Progenitor cell of endocrine pancreas (in vitro differentiated cells): ENCODE results near the gene SRRM2. TPM values are rescaled to one million over a fixed set of nuclear protein-coding genes. Genes with fewer than 3 reads are reported as not detected.

Experiments
- DNase-seq: peaks from one replicate; pipeline ENCODE4 v3.0.0; 2021; ENCODE audit warnings: low spot score; ENCODE audit not compliant: unreplicated experiment
- H3K27ac Mint-ChIP-seq: 2 replicates; pipeline ENCODE4 v1.8.0; 2021; ENCODE audit warnings: mild to moderate bottlenecking, moderate library complexity, mixed read lengths
- H3K27me3 Mint-ChIP-seq: 2 replicates; pipeline ENCODE4 v1.8.0; 2021; ENCODE audit warnings: mixed read lengths
- H3K36me3 Mint-ChIP-seq: 2 replicates; pipeline ENCODE4 v1.8.0; 2022; ENCODE audit warnings: mixed read lengths; ENCODE audit not compliant: insufficient read depth
- H3K4me1 Mint-ChIP-seq: 2 replicates; pipeline ENCODE4 v1.8.0; 2021; ENCODE audit warnings: low read depth, mixed read lengths
- H3K4me3 Mint-ChIP-seq: 2 replicates; pipeline ENCODE4 v1.8.0; 2021; ENCODE audit warnings: low read depth, mild to moderate bottlenecking, moderate library complexity, mixed read lengths
- H3K9me3 Mint-ChIP-seq: 2 replicates; pipeline ENCODE4 v1.8.0; 2021; ENCODE audit warnings: low read depth, mixed read lengths
- total RNA-seq: library from RNA; stranded (reverse); gene quantifications from 2 replicates; pipeline ENCODE4 v1.2.1, GENCODE V29; 2021
- TF ChIP-seq, protein P1 (sequence below): fragments of 200-600 bp; sonication (generic); IDR thresholded peaks from one replicate; pipeline ENCODE4 v1.5.0; 2021; ENCODE audit warnings: antibody characterized with exemption, mild to moderate bottlenecking; ENCODE audit not compliant: unreplicated experiment

SRRM2 gene
- total RNA-seq, 1 donor from 2014 or later, result 817 TPM

- Mint-ChIP-seq H3K9me3 (no peaks in the 10 kb centered on the region), H3K27ac (no peak overlapping the region), H3K36me3 (no peaks in the 10 kb centered on the region), H3K4me3 (no peak overlapping the region), H3K4me1 (no peaks in the 10 kb centered on the region), H3K27me3 (peaks cover 12% of the 10 kb centered on the region)
- no peak for DNase-seq
- TF ChIP-seq, protein P1, sequence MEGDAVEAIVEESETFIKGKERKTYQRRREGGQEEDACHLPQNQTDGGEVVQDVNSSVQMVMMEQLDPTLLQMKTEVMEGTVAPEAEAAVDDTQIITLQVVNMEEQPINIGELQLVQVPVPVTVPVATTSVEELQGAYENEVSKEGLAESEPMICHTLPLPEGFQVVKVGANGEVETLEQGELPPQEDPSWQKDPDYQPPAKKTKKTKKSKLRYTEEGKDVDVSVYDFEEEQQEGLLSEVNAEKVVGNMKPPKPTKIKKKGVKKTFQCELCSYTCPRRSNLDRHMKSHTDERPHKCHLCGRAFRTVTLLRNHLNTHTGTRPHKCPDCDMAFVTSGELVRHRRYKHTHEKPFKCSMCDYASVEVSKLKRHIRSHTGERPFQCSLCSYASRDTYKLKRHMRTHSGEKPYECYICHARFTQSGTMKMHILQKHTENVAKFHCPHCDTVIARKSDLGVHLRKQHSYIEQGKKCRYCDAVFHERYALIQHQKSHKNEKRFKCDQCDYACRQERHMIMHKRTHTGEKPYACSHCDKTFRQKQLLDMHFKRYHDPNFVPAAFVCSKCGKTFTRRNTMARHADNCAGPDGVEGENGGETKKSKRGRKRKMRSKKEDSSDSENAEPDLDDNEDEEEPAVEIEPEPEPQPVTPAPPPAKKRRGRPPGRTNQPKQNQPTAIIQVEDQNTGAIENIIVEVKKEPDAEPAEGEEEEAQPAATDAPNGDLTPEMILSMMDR, result no peak
Observed at GRCh38 chr16:2715966-2716885, 36.2 kb upstream of the SRRM2 start.

DNA sequence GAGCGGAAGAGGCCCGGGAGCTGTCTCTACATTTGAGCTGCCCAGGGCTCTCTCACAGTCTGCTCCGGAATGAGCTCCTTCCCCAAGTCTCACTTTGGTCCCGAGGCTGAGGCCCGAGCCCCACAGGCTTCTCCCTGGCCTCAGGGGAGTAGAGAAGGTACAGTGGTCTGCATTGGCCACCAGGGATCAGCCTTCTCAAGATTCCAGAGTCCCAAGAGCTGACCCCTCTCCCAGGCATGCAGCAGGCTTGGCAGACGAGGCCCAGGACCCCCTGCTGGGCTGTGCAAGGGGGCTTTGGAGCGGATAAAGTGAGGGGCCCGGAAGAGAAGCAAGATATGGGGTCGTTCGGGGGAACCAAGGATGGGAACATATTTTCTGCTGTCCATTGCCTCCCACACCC lies 35.5 kb upstream of the SRRM2 start:
- Mint-ChIP-seq H3K4me3 (no peak overlapping the region), H3K4me1 (no peaks in the 10 kb centered on the region), H3K27me3 (peaks cover 12% of the 10 kb centered on the region), H3K9me3 (no peaks in the 10 kb centered on the region), H3K36me3 (no peaks in the 10 kb centered on the region), H3K27ac (no peak overlapping the region)
- no peak for DNase-seq
- TF ChIP-seq, protein P1, result no peak

DNA sequence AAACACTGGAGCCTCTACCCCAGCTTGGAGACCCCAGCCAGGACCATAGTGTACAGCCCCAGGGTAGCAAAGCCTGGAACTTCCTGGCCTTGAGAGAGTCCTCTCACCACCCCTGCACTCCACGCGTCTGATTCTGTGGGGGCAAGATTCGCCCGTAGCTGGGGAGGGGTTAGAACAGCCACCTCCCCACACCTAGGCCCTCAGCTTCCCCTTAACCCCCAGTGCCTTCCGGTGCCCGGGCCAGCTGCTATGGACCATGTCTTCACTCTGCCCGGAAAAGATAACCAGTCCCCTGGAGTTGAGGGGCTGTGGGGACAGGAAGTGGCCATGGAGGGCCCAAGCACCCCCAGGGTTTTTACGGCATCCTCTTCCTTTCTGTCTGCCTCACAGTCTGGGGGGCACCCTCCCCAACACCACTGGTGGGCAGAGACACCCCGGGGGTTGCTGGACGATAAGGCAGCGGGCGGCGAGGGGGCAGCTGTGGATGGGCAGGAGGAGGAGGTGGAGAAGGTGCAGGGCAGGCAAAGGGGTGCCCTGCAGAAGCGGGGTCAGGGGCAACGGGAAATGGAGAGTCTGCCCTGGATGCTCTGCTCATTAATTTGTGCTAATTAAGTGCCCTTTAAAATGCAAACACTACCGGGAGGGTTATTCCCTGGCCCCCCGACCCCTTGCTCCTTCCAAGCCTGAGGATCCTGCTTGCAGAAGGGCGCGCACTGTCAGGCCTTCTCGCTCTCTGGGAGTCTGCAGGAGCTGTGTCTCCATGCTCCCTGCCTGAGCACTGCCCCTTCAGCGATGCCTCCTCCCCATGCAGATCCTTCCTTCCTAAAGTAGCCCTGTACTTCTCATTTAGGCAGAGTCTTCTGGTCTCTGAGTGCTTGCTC lies 34.8 kb upstream of the SRRM2 start:
- Mint-ChIP-seq H3K27ac (no peak overlapping the region), H3K4me3 (no peak overlapping the region)

DNA sequence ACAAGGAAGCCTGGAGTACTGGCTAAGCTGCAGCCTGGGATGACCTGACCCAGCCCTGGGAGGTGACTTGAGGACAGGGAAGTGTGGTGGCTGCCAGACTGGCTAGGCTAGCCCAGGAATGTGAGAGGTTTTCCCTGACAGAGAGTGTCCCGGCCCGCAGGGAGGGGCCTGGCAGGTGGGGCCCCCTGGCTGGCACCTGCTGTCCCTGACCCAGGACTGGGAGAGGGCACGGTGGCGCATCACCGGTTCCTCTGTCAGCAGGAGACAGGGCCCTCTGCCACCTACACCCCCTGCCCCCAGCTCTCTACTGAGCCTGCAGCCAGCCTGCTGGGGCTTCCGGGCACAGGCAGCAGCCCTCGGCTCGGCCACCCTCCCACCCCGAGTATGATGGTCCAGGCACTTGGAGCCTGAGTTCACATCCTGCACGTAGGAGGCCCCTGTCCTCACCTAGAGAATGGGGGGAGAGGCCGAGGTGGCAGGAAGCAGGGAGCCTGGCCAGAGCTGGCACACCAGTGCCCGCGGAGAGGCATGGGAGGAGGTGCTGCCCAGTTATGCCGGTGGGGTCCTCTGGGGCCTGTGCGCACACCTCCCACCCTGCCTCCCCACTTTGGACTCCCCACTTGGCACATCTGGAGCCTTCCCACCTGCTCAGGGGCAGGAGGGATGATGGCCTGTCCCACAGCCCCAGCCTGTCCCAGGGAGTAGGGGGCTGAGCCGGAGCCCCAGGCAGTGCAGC lies 32.9 kb upstream of the SRRM2 start:
- H3K27ac Mint-ChIP-seq, result no peak overlapping the region
- TF ChIP-seq, protein P1, result no peak
- H3K9me3 Mint-ChIP-seq, result no peaks in the 10 kb centered on the region
- H3K4me3 Mint-ChIP-seq, result no peak overlapping the region
- H3K36me3 Mint-ChIP-seq, result no peaks in the 10 kb centered on the region
- DNase-seq, result no peak
- no peaks in the 10 kb centered on the region for H3K4me1 Mint-ChIP-seq
- peaks cover 16% of the 10 kb centered on the region for H3K27me3 Mint-ChIP-seq

More for the DNA sequence above, 34.8 kb upstream of the SRRM2 start:
- TF ChIP-seq, protein P1, result no peak
- no peak for DNase-seq
- Mint-ChIP-seq H3K36me3 (no peaks in the 10 kb centered on the region), H3K27me3 (peaks cover 12% of the 10 kb centered on the region), H3K4me1 (no peaks in the 10 kb centered on the region), H3K9me3 (no peaks in the 10 kb centered on the region)

- Mint-ChIP-seq H3K4me1 (no peaks in the 10 kb centered on the region), H3K27me3 (peaks cover 13% of the 10 kb centered on the region), H3K4me3 (peak within 1 kb of the TSS; percentile 80), H3K9me3 (no peaks in the 10 kb centered on the region), H3K36me3 (no peaks in the 10 kb centered on the region), H3K27ac (peak within 1 kb of the TSS; percentile 91)
- TF ChIP-seq, protein P1, result no peak
- DNase-seq, result no peak
Observed at GRCh38 chr16:2720064-2720457, 32.4 kb upstream of the SRRM2 start, which contains the start of gene PRSS27. Gene PRSS27, minus strand, starts transcription at chr16:2720224. Its CDS starts 64 bp downstream, at chr16:2720160.
